Mucosa of rectum (tissue), 2 donors: ENCODE results near the gene SELENOH.

Experiments
- H3K27ac ChIP-seq, 2 donors: one replicate each; pipeline ENCODE4 v1.7.0; 2013; ENCODE audit warnings: inconsistent platforms in 2 of 2, low read depth in 2 of 2, low read length in 2 of 2
- H3K27me3 ChIP-seq, 2 donors: one replicate each; pipeline ENCODE4 v1.7.0; 2013; ENCODE audit warnings: low read length in 2 of 2; ENCODE audit not compliant: control insufficient read depth in 2 of 2, insufficient read depth in 2 of 2
- H3K36me3 ChIP-seq, 2 donors: one replicate each; pipeline ENCODE4 v1.7.0; 2013; ENCODE audit warnings: low read length in 2 of 2; ENCODE audit not compliant: control insufficient read depth in 2 of 2, insufficient read depth in 2 of 2
- H3K4me1 ChIP-seq, 2 donors: one replicate each; pipeline ENCODE4 v1.7.0; 2013; ENCODE audit warnings: low read length in 2 of 2, mild to moderate bottlenecking in 1 of 2; ENCODE audit not compliant: control insufficient read depth in 2 of 2, insufficient read depth in 2 of 2
- H3K4me3 ChIP-seq, 2 donors: one replicate each; pipeline ENCODE4 v1.7.0; 2013; ENCODE audit warnings: low read length in 2 of 2
- H3K9ac ChIP-seq, 2 donors: one replicate each; pipeline ENCODE4 v1.7.0; 2013; ENCODE audit warnings: low read length in 2 of 2, low read depth in 1 of 2, mild to moderate bottlenecking in 1 of 2
- H3K9me3 ChIP-seq, 2 donors: one replicate each; pipeline ENCODE4 v1.7.0; 2013; ENCODE audit warnings: low read length in 2 of 2; ENCODE audit not compliant: control insufficient read depth in 2 of 2
- donor health status: healthy.
- donor health status: Normal muscosa, but diverticular disease.

The SELENOH gene

DNA sequence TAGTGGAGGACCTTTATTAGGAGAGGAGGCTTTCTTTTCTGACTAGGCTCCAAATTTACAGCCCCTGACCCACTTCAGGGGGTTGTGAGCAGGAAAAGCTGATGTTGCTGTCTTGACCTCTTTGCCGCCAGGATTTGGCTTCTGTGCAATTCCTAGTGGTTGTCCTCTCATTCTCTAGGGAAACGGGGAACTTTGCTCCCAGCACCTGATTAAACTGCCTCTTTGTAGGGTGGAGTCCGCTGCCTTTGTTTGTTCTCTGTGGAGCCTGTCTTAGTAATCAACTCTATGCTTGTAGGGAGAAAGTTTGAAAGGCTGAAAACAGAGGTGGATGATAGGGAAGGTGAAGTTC lies 36.7 kb downstream of the SELENOH start:
- Histone ChIP-seq H3K36me3 (no peaks in the 10 kb centered on the region), H3K27me3 (no peaks in the 10 kb centered on the region), H3K4me3 (peak overlapping the region; percentile 50 to 60), H3K27ac (peak overlapping the region; percentile 94 to 95), H3K4me1 (peaks cover 71 to 88% of the 10 kb centered on the region in 2 donors), H3K9ac (peak overlapping the region; percentile 74 to 76), H3K9me3 (no peaks in the 10 kb centered on the region)

DNA sequence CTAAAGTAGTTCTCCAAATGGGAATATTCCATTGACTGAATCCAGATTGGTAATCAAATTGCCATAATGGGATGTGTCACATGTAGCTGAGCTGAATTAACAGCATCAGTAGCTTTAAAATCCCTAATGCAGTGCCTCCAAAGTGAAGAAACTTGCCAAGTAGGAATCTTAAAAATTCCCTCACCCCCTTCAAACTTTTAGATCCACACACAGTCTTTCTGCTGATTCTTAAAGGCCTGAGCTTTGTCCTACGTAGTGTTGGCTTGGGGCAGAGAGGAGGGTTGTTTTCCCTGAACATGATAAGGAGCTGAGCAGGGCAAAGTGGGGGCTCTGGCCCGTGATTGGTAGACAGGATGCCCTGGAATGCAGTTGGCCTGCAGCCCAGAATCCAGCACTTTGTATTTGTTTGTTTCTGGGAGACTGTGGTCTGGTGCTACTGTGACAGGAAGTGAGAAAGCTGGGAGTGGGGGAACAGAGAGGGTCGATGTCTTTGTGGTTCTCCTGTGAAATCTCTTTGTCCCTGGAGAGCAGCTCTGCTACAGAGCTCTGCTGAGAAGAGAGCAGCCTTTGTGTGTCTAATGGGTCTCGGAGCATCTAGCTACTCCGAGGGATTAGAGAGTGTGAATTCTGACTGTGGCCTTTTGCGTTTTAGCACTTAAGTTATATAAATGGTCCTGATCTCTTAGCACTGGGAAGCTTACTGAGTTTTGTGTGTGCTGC lies 37.2 kb downstream of the SELENOH start:
- peaks cover 73 to 89% of the 10 kb centered on the region in 2 donors for H3K4me1 ChIP-seq
- peak overlapping the region; percentile 50 to 60 for H3K4me3 ChIP-seq
- H3K27ac ChIP-seq = peak overlapping the region; percentile 94 to 95
- H3K9ac ChIP-seq = peak overlapping the region; percentile 74 to 76
- no peaks in the 10 kb centered on the region for H3K36me3 ChIP-seq
- H3K27me3 ChIP-seq = no peaks in the 10 kb centered on the region
- H3K9me3 ChIP-seq = no peaks in the 10 kb centered on the region

DNA sequence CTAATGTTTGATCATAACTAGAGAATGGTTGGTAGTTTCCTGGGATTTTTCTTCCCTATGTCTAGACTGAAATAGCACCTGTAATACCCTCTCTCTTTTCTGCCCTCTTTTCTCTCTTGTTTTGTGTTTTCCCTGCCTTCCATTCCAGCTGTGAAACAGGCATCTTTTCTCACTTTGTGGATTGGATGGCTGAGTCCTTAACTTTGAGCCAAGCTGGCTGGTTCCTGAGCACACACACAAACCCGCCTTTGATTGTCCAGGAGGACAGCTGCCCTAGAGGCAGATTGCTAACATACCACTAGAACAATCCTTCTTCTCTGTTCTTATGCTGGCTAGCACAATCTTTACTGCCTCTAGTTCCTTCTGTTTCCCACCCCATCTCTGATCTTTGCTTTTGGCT lies 38.0 kb downstream of the SELENOH start:
- Histone ChIP-seq H3K4me3 (peak overlapping the region; percentile 50 to 60), H3K9ac (peak overlapping the region; percentile 74 to 76), H3K27ac (peak overlapping the region; percentile 94 to 95), H3K9me3 (no peaks in the 10 kb centered on the region), H3K27me3 (no peaks in the 10 kb centered on the region), H3K4me1 (peaks cover 69 to 91% of the 10 kb centered on the region in 2 donors), H3K36me3 (no peaks in the 10 kb centered on the region)

- Histone ChIP-seq H3K9ac (peak overlapping the region; percentile 9 to 63), H3K36me3 (no peaks in the 10 kb centered on the region), H3K4me3 (peak overlapping the region in 1 of 2 donors; percentile 7), H3K9me3 (no peaks in the 10 kb centered on the region), H3K27ac (peak overlapping the region; percentile 94 to 95), H3K27me3 (no peaks in the 10 kb centered on the region), H3K4me1 (peaks cover 66 to 92% of the 10 kb centered on the region in 2 donors)
These were observed 40.2 kb downstream of the SELENOH start for GRCh38 chr11:57781529-57781943.

GRCh38 chr11:57785072-57785471 lies 43.8 kb downstream of the SELENOH start:
- Histone ChIP-seq H3K4me1 (peaks cover 65 to 91% of the 10 kb centered on the region in 2 donors), H3K9ac (no peak overlapping the region), H3K9me3 (no peaks in the 10 kb centered on the region), H3K4me3 (no peak overlapping the region), H3K36me3 (no peaks in the 10 kb centered on the region), H3K27ac (peak overlapping the region; percentile 1 to 43), H3K27me3 (no peaks in the 10 kb centered on the region)

DNA sequence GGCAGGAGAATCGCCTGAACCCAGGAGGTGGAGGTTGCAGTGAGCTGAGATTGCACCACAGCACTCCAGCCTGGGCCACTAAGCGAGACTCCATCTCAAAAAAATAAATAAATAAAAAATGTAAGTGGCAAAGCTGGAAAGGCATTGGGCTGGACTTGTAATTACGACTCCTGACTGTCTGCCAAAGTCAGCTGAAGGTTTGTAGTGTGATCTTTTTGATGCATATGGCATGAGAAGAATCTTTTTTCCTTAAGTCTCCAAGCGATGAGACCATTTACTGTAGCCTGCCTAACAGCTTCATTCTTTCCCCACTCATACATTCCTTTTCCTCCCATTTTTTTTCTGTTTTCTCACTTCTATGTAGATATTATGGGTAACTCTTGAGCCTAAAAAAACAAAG lies 45.1 kb downstream of the SELENOH start:
- peak overlapping the region; percentile 54 to 73 for H3K27ac ChIP-seq
- H3K9ac ChIP-seq = peak overlapping the region in 1 of 2 donors; percentile 21
- no peaks in the 10 kb centered on the region for H3K9me3 ChIP-seq
- H3K36me3 ChIP-seq = peaks cover 0 to 1% of the 10 kb centered on the region in 2 donors
- H3K27me3 ChIP-seq = no peaks in the 10 kb centered on the region
- peaks cover 63 to 82% of the 10 kb centered on the region in 2 donors for H3K4me1 ChIP-seq
- H3K4me3 ChIP-seq = no peak overlapping the region

DNA sequence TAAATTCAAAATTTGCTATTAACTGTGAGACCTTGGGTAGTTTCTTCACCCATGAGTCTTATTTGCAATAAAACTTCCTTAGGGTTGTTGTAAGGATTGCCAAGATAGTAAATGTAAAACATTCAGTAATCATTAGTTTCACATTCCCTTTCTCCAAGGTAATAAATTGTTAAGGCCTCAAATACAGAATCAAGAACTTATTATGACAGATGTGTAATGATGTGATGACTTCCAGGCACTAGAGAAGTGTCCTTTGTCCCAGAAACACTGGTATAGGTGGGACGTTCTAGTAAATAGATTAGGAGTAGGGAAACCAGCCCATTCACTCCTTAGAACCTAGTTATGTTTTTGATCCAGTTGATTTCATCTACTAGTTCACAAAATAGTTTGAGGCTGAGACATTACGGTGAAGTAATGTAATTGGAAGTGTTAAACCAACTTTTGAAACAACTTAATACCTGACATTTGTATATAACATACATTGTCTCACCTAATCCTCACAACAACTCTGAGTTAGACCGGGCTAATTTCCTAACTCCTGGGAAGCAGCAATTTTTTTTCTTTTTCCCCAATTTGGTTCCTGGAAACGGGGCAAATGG lies 45.8 kb downstream of the SELENOH start:
- peak overlapping the region; percentile 54 to 73 for H3K27ac ChIP-seq
- H3K4me1 ChIP-seq = peaks cover 63 to 81% of the 10 kb centered on the region in 2 donors

DNA sequence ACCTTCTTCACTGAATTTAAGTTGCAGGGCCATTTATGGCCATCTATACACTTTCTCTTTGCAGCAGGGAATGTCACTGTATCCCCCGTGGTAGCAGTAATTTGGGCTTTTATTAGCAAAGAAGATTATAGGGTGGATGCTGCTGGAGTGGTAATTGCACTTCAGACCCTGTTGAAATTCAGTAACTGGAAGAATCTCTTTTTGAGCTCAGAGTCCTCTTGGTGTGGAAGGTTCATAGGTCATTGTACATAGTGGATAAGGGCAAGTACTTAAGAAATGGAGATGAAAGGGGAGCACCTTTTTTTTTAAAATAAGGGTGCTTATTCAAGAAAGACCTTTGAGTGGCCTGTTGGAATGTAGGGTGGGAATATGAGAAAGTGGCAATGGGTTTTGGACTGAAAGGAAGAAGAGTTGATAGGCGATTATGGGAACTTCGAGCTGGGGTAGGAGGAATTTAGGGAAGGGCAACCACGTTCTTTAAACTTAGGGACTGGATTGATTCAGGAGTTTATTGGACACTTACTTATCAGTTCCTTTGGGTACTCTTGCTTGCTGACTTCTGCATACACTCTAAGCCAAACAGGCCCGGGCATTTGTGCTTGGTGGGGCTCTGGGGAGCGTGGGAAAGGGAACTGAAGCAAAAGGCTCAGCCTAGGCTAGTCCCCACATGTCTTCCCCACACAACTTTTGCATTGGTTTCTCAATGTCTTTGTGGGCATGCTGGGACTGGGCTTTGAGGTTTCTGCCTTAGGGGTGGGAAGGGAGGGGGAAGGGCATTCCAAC lies 46.8 kb downstream of the SELENOH start:
- Histone ChIP-seq H3K9me3 (no peaks in the 10 kb centered on the region), H3K36me3 (peaks cover 2 to 6% of the 10 kb centered on the region in 2 donors), H3K4me1 (peaks cover 58 to 81% of the 10 kb centered on the region in 2 donors), H3K4me3 (peak overlapping the region in 1 of 2 donors; percentile 9), H3K9ac (no peak overlapping the region), H3K27ac (peak overlapping the region; percentile 54 to 73), H3K27me3 (no peaks in the 10 kb centered on the region)

More for the DNA sequence above, 45.8 kb downstream of the SELENOH start:
- no peaks in the 10 kb centered on the region for H3K9me3 ChIP-seq
- H3K27me3 ChIP-seq = no peaks in the 10 kb centered on the region
- peak overlapping the region in 1 of 2 donors; percentile 21 for H3K9ac ChIP-seq
- peaks cover 1 to 6% of the 10 kb centered on the region in 2 donors for H3K36me3 ChIP-seq
- H3K4me3 ChIP-seq = no peak overlapping the region

DNA sequence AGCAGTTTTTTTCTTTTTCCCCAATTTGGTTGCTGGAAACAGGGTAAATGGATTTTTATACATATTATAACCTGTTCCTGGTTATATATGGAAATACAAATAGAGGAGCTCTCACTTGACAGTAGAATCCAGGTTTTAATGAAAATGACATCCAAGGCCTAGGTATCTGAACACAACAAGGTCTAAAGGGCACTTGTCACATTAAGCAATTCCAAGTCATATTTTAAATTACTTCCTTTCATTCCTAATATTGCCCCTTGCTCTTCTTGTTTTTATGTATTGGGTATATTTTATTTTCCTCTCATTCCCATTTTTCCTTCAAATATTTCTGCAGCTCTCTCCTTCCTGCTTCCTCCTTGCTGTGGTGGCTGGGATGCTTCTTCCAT lies 47.4 kb downstream of the SELENOH start:
- H3K36me3 ChIP-seq = peaks cover 2 to 6% of the 10 kb centered on the region in 2 donors
- H3K27ac ChIP-seq = peak overlapping the region; percentile 54 to 73
- no peaks in the 10 kb centered on the region for H3K9me3 ChIP-seq
- peaks cover 63 to 86% of the 10 kb centered on the region in 2 donors for H3K4me1 ChIP-seq
- peak overlapping the region in 1 of 2 donors; percentile 10 for H3K4me3 ChIP-seq
- no peaks in the 10 kb centered on the region for H3K27me3 ChIP-seq
- H3K9ac ChIP-seq = no peak overlapping the region
